IMR-90 (cell line): ENCODE data around the gene APOL2. TPM values are rescaled to one million over a fixed set of nuclear protein-coding genes. Genes with fewer than 3 reads are reported as not detected.
"Not testable (repeated sequence)": the region's sequence is repeated elsewhere in the genome, so short reads cannot be mapped to it uniquely, and the experiment has no call there.

ENCODE experiments used
- ATAC-seq: fragments of 200-7000 bp; cut with Tn5 transposase; 2 replicates; pipeline ENCODE4 v1.9.1; 2020; ENCODE audit warnings: low read depth, mild to moderate bottlenecking, moderate library complexity
- BruUV-seq: library from RNA; stranded (reverse); fragments of 400-500 nt; replicated peaks from 2 replicates; lab custom pipeline; 2021; lab: Mats Ljungman, UMichigan
- CTCF ChIA-PET: fragments of 300-600 bp; formaldehyde crosslinking; extraction: SDS; loops from one replicate; lab custom pipeline; 2021; ENCODE audit warnings: antibody characterized with exemption; lab: Yijun Ruan, JAX
- POLR2A ChIA-PET: fragments of 300-600 bp; sonication (Branson Sonifier 250); formaldehyde crosslinking; loops from one replicate; lab custom pipeline; 2022; ENCODE audit warnings: antibody characterized with exemption; ENCODE audit not compliant: unreplicated experiment; lab: Charles Lee
- DNase-seq: peaks from one replicate; pipeline ENCODE4 v3.0.0; 2013
- H2AFZ ChIP-seq: replicated peaks from 2 replicates; pipeline ENCODE3; 2013; ENCODE audit warnings: low read length, mild to moderate bottlenecking; ENCODE audit not compliant: poor library complexity
- H2AK5ac ChIP-seq: 2 replicates; pipeline ENCODE4 v1.6.1; 2013; ENCODE audit warnings: low read depth, low read length, inconsistent platforms
- H2AK9ac ChIP-seq: replicated peaks from 2 replicates; pipeline ENCODE3; 2013; ENCODE audit warnings: mild to moderate bottlenecking, low read depth, low read length, moderate library complexity; ENCODE audit not compliant: poor library complexity
- H2BK120ac ChIP-seq: 2 replicates; pipeline ENCODE4 v1.6.1; 2013; ENCODE audit warnings: low read depth, low read length, inconsistent platforms
- H2BK15ac ChIP-seq: 3 replicates; pipeline ENCODE4 v1.6.1; 2013; ENCODE audit warnings: low read depth, low read length, inconsistent platforms
- H2BK20ac ChIP-seq: 2 replicates; pipeline ENCODE4 v1.6.1; 2013; ENCODE audit warnings: low read depth, mild to moderate bottlenecking, inconsistent platforms, low read length, moderate library complexity
- H2BK5ac ChIP-seq: 2 replicates; pipeline ENCODE4 v1.6.1; 2013; ENCODE audit warnings: mild to moderate bottlenecking, low read depth, low read length, inconsistent platforms; ENCODE audit not compliant: poor library complexity, severe bottlenecking
- H3K14ac ChIP-seq: replicated peaks from 2 replicates; pipeline ENCODE4 v1.6.1; 2013; ENCODE audit warnings: low read depth, low read length, inconsistent platforms
- H3K18ac ChIP-seq: 2 replicates; pipeline ENCODE4 v1.6.1; 2013; ENCODE audit warnings: low read depth, low read length, control low read depth
- H3K23ac ChIP-seq: 2 replicates; pipeline ENCODE4 v1.6.1; 2013; ENCODE audit warnings: low read depth, low read length, inconsistent platforms
- H3K27ac ChIP-seq: 2 replicates; pipeline ENCODE4 v1.5.1; 2013; ENCODE audit warnings: mild to moderate bottlenecking, control low read depth, low read length; ENCODE audit not compliant: insufficient read depth
- H3K27me3 ChIP-seq: 2 replicates; pipeline ENCODE4 v1.6.1; 2013; ENCODE audit warnings: low read length; ENCODE audit not compliant: control insufficient read depth, insufficient read depth
- H3K36me3 ChIP-seq: 2 replicates; pipeline ENCODE4 v1.6.1; 2013; ENCODE audit warnings: low read length, mixed read lengths; ENCODE audit not compliant: control insufficient read depth, insufficient read depth
- H3K4ac ChIP-seq: 2 replicates; pipeline ENCODE4 v1.6.1; 2013; ENCODE audit warnings: low read depth, low read length, inconsistent platforms
- H3K4me1 ChIP-seq: 2 replicates; pipeline ENCODE4 v1.6.1; 2013; ENCODE audit warnings: low read length, mixed read lengths; ENCODE audit not compliant: control insufficient read depth, insufficient read depth
- H3K4me2 ChIP-seq: 2 replicates; pipeline ENCODE4 v1.6.1; 2013; ENCODE audit warnings: low read depth, mild to moderate bottlenecking, control low read depth, low read length, moderate library complexity
- H3K4me3 ChIP-seq: 2 replicates; pipeline ENCODE4 v1.5.1; 2013; ENCODE audit warnings: low read depth, mild to moderate bottlenecking, control low read depth, low read length, moderate library complexity; ENCODE audit not compliant: insufficient read depth
- H3K56ac ChIP-seq: 2 replicates; pipeline ENCODE4 v1.6.1; 2013; ENCODE audit warnings: low read length, inconsistent platforms; ENCODE audit not compliant: insufficient read depth; ENCODE audit errors: extremely low read depth
- H3K79me1 ChIP-seq, 2 experiments: 2 replicates each; pipeline ENCODE4 v1.6.1; 2013; ENCODE audit warnings: low read length in 2 of 2, inconsistent platforms in 1 of 2, low read depth in 1 of 2
- H3K9ac ChIP-seq: 2 replicates; pipeline ENCODE4 v1.6.1; 2013; ENCODE audit warnings: low read depth, low read length, control low read depth
- H3K9me1 ChIP-seq: 2 replicates; pipeline ENCODE4 v1.6.1; 2013; ENCODE audit warnings: low read length, inconsistent platforms; ENCODE audit not compliant: insufficient read depth
- H3K9me3 ChIP-seq: 2 replicates; pipeline ENCODE4 v1.6.1; 2013; ENCODE audit warnings: low read length; ENCODE audit not compliant: control insufficient read depth, insufficient read depth
- H4K20me1 ChIP-seq: 2 replicates; pipeline ENCODE4 v1.6.1; 2013; ENCODE audit warnings: low read length, inconsistent platforms; ENCODE audit not compliant: insufficient read depth
- H4K5ac ChIP-seq: 2 replicates; pipeline ENCODE4 v1.6.1; 2013; ENCODE audit warnings: mild to moderate bottlenecking, low read depth, low read length, control low read depth
- H4K8ac ChIP-seq, 2 experiments: 2 replicates each; pipeline ENCODE4 v1.6.1; 2013; ENCODE audit warnings: low read depth in 2 of 2, low read length in 2 of 2, control low read depth in 1 of 2, inconsistent platforms in 1 of 2
- H4K91ac ChIP-seq: 2 replicates; pipeline ENCODE4 v1.6.1; 2013; ENCODE audit warnings: low read depth, low read length, inconsistent platforms; ENCODE audit not compliant: insufficient read depth
- WGBS, 2 experiments: methylation state at CpG; one replicate each; pipeline versions ENCODE4 v1.1.5 to v1.1.7; 2013; ENCODE audit warnings: missing lambda C conversion rate in 2 of 2; ENCODE audit not compliant: insufficient read length in 1 of 2; ENCODE audit errors: extremely low coverage in 2 of 2; 5-methylcytosine and 5-hydroxymethylcytosine counted together
- dilution Hi-C: fragments of 300-500 bp; cut with HindIII; formaldehyde crosslinking; loops from one replicate; pipeline ENCODE4 v1.14.3; 2018; ENCODE audit warnings: low sequenced_read_pairs; ENCODE audit not compliant: unreplicated experiment
- in situ Hi-C: fragments of 300-500 bp; cut with MboI; formaldehyde crosslinking; loops from 3 replicates; pipeline ENCODE4 v1.14.3; 2019; ENCODE audit warnings: low sequenced_read_pairs, inconsistent platforms, mixed read lengths
- intact Hi-C: fragments of 100-400 bp; cut with micrococcal nuclease; formaldehyde crosslinking; loops from 2 replicates; pipeline ENCODE4 v1.10.0; 2022
- polyA plus RNA-seq, 3 experiments: library from polyadenylated mRNA; depleted of rRNA; stranded (reverse); fragments of >200 nt; gene quantifications; 2 replicates each; pipeline ENCODE4 v1.2.3, GENCODE V29; 2012; ENCODE audit warnings: low replicate concordance in 1 of 3
- total RNA-seq: library from RNA; depleted of rRNA; stranded (reverse); fragments of >200 nt; gene quantifications from 2 replicates; pipeline ENCODE4 v1.2.3, GENCODE V29; 2012

The APOL2 gene
- total and polyA plus RNA-seq, 2 of the 4 experiments (the other 2 are of a cell fraction), result 13.1 to 57.5 TPM

GRCh38 chr22:36203441-36203840 lies 35.9 kb downstream of the APOL2 start:
- H3K27ac ChIP-seq, CTCF ChIA-PET, H2BK5ac ChIP-seq, H3K36me3 ChIP-seq, H3K9ac ChIP-seq, H2BK120ac ChIP-seq, H3K9me3 ChIP-seq, ATAC-seq, H2AK5ac ChIP-seq, dilution Hi-C loops, H3K9me1 ChIP-seq, H3K14ac ChIP-seq, H3K4me3 ChIP-seq, H3K4ac ChIP-seq, H2BK20ac ChIP-seq, DNase-seq, H2AFZ ChIP-seq, H3K79me1 ChIP-seq, H2BK15ac ChIP-seq, POLR2A ChIA-PET, H3K56ac ChIP-seq, intact Hi-C loops, H3K18ac ChIP-seq, H3K27me3 ChIP-seq, H4K8ac ChIP-seq, in situ Hi-C loops, H3K23ac ChIP-seq, H4K91ac ChIP-seq, H4K5ac ChIP-seq, H2AK9ac ChIP-seq, H3K4me1 ChIP-seq, BruUV-seq, H3K4me2 ChIP-seq, H4K20me1 ChIP-seq: not testable (repeated sequence)
- WGBS, 2 experiments, result no CpG with 5 or more reads among the region's 7 CpGs

DNA sequence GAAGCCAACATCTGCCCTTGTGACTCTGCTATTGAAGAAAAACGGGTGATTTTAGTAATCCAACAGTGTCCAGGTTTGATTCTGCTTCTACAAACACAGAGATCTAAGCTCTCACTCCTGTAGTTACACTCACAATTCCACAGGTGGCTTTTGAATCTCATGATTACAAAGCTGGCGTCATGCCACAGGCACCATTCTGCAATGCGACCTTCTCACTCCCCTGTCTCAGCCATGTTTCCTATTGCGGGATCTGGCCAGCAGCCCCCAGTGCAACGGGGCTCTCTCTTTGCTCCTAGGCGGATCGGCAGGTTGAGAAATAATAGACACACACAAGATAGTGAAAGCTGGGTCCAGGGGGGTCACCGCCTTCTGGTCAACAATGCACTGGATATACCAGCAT lies 36.4 kb downstream of the APOL2 start:
- H3K9me3 ChIP-seq, in situ Hi-C loops, H4K91ac ChIP-seq, H3K14ac ChIP-seq, H2AK9ac ChIP-seq, H3K18ac ChIP-seq, dilution Hi-C loops, H3K9me1 ChIP-seq, H3K36me3 ChIP-seq, H3K23ac ChIP-seq, H3K4me2 ChIP-seq, H2BK15ac ChIP-seq, H3K4ac ChIP-seq, H2BK120ac ChIP-seq, H2BK5ac ChIP-seq, H3K27ac ChIP-seq, POLR2A ChIA-PET, ATAC-seq, H2BK20ac ChIP-seq, H3K9ac ChIP-seq, H4K20me1 ChIP-seq, H3K27me3 ChIP-seq, H4K8ac ChIP-seq, H3K4me1 ChIP-seq, H2AK5ac ChIP-seq, H3K79me1 ChIP-seq, H3K4me3 ChIP-seq, intact Hi-C loops, H2AFZ ChIP-seq, DNase-seq, BruUV-seq, H3K56ac ChIP-seq, H4K5ac ChIP-seq: not testable (repeated sequence)
- WGBS, 2 experiments, result 50% methylated on average over 2 of the region's 8 CpGs; no CpG with 5 or more reads in 1 of the 2 experiments
- CTCF ChIA-PET, result interaction anchor here (1.4 kb wide), 1 partner anchor 36 kb away, joined by 3 read pairs; the partner anchor contains the start of gene APOL2
